Raji (cell line): Measurements from ENCODE around the gene WDR37.

Source experiments
- POLR2A ChIP-seq: IDR thresholded peaks from 2 replicates; pipeline ENCODE4 v1.6.1; 2011; ENCODE audit warnings: low read depth, low read length, control low read depth; ENCODE audit not compliant: insufficient read depth

The WDR37 gene

DNA sequence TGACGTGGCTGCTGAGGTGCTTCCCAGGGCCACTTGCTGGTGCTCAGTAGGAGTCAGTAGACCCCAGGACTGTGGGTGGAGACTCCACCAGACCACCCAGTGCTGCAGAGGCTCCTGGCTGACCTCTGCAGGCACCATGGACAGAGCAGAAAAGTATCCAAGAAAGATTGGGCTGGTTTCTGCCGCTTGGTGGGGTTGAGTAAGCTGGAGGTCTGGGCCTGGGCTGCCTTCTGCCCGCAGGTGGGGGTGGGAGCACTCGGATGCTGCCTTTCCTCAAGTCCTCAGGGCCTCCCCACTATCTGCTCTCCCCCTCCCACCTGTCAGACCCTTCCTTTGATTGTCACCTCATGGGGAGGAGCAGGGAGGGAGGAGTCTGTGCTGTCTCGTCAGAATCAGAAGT lies 91.6 kb downstream of the WDR37 start:
- no peak for TF ChIP-seq POLR2A

GRCh38 chr10:1148855-1149605 lies 92.8 kb downstream of the WDR37 start:
- no peak for TF ChIP-seq POLR2A

GRCh38 chr10:1149793-1150637 lies 93.8 kb downstream of the WDR37 start:
- no peak for TF ChIP-seq POLR2A

DNA sequence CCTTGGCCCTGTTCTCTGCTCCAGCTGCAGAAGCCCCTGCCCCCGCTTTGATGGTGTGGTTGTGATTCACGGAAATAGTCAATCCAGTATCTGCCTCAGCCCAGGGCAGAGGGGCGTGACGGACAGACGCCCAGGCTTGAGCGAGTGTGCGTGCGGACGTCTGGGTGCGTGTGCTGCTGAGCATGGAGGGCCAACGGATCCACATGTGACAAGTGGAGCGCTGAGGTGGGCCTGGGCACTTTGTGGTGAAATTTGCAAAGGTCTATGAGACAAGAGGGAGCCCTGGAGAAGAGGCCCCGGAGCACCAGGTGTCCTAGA lies 94.4 kb downstream of the WDR37 start:
- TF ChIP-seq POLR2A: no peak

GRCh38 chr10:1151076-1152033 lies 95.2 kb downstream of the WDR37 start:
- no peak for TF ChIP-seq POLR2A

DNA sequence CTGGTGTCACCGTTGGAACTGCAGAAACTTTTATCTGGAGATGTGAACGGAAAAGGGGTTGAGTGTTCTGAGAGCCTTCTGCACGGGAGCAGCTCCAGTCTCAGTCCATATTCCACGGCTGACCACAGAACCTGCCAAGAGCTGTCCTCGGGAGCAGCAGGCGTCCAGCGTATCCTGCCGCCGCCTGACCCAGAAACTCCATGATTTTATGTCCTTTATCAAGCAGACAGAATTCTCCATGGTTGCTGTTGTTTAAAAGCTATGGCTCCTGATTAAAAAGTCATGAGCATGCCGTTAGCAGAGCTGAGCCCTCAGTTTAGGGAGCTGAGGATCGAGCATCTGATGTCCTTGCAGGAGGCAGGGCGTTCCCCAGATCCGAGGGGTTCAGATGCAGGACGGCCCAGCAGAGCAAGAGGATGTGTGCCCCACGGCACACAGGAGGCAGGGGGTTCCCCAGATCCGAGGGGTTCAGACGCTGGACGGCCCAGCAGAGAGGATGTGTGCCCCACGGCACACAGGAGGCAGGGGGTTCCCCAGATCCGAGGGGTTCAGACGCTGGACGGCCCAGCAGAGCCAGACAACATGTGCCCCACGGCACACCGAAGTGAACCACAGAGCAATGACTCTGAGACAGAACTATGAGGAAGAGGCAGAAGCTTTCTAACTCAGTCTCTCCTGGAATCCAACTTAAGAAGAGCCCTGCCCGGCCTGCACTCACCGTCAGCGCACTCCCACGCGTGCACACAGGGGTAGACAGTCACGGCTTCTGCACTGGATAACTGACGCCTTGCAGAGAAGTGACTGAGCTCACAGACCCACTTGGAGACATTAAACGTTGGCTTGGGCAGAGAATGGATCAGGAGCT lies 96.4 kb downstream of the WDR37 start:
- TF ChIP-seq POLR2A: no peak

DNA sequence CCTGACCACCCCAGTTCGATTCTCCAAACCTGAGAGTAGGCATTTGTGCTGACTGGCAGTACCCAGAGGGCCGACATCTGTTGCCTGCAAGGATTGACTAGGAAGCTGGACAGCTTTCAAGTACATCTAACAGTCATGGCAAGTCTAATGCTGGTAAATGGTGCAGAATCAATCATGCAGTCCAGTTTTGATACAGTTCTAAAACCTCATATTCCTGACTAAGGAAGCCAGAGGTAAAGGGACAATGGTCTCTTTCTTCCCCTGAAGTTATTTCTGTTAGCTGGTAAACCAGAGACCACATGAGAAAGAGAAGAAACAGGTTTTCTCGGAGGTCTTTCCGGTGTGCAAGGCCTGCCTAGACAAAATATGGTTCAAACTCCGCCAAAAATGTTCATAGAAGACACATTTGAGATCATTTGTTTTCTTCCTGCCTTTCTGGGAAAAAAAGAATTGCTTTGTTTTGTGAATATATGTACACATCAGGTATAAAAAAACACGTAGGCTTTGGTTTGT lies 97.1 kb downstream of the WDR37 start:
- TF ChIP-seq POLR2A: no peak

DNA sequence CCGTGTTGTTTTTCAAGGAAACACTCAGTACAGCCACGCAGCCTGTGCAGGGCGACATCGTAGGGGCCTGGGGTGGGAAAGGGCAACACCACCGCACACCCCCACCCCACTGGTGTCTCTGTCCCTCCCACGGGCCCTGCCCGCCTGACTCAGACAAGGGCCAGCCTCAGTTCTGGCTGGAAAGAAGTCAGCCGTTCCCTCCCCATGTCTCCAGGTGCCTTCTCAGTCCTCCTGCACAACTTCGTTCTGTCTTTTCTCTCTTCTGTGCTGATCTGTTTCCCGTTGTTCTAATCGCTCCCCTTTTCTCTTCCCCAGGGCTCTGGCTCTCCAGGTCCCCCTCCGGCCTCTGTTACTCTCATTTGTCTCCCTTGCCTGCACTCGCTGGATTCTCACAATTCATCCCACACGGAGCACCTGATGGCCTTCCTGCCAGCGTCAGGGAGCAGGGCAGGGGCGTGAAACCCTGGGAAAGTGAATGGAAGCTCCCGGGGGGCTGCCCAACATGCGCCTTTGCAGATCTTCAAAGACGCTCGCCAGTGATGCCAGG lies 97.7 kb downstream of the WDR37 start:
- TF ChIP-seq POLR2A: no peak

DNA sequence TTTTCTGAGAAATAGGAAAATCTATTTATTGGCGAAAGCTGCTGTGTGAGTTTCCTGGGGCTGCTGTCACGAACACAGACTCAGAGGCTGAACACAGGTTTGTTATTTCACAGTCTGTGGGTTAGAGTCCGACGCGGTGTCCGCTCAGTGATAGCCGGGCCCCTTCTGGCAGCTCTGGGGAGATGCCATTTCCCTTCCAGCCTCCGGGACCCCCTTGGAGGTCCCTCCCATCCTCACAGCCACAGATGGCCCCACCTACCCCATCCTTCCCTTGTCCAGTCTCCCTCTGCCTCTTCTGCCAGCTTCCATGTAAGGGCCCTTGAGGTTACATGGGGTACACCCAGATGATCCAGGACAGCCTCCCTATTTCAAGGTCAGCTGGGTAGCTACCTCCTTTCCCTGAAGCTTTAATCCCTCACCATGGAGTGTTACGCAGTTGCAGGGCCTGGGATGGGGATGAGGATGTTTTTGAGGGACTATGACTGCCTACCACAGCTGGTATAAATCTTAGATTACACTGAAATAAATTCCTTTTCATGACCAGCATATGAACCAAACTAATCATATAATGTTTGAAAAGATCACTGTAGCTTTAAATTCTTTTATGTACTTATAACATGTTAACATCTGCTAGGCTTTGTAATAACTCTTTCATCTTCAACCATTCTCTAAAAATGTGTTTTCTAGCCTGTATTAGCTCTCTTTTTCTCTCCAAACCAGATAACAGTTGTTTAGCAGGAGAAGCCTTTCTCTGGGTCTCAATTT lies 98.5 kb downstream of the WDR37 start:
- TF ChIP-seq POLR2A: no peak

DNA sequence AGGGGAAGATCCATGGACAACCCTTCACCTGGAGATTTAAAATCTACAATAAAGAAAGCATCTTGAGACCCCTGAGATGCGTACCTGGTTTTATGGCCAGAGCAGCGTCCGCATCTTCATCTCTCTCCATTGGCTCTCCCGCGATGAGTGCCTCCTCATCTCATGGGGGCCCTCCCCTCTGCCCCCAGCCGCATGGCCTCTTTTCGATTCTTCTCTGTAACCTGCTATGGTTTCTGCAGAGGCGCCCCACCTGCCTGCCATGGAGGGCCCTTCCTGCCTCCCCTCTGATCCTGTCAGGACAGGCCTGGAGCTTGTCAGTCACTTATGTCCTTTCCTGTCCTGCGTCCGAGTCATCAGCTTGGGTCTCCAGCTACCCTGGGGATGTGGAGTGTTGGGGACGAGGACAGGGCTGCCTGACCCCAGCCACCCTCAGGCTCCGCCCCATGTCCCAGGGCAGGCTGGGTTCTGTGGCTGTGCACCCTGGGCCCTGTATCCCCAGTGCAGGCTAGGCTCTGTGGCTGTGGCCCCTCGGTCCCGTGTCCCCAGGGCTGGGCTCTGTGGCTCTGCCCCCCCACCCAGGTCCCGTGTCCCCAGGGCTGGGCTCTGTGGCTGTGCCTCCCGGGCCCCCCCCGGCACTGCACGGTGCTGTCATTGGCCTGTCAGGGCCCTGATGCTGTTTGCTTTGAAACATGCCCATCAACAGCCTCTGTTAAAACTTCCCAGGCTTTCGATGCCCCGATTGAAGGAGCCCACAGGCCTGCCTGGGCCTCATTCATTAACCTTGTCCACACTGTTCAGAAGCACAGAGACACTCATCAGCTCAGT lies 99.8 kb downstream of the WDR37 start:
- TF ChIP-seq POLR2A: no peak

GRCh38 chr10:1156616-1156886 lies 100.4 kb downstream of the WDR37 start:
- TF ChIP-seq POLR2A: no peak

DNA sequence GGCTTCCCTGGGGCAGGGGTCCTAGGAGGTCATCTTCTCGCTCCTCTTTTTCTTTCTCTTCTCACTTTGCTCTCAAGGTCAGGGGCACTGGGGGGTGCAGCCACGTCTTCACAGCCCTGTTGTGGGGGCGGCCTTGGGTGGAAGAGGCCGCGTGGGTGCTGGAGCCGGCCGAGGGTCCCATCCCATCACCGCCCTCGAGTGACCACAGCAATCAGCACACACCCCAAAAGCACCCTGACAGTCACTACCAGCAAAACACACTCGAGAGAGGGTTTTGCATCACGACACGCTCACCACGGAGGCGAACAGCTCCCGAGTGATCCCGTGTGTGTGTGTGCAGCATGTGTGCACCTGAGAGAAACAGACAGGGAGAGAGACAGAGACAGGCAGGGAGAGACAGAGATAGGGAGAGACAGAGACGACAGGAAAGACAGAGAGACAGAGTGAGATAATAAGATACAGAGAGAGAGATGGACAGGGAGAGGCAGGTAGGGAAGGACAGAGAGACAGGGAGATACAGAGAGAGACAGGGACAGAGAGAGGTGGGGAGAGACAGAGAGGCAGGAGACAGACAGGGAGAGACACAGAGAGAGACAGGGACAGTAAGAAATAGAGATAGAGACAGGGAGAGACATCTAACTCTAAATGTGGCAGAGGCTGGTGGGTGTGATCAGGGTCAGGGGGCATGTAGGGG lies 100.9 kb downstream of the WDR37 start:
- no peak for TF ChIP-seq POLR2A
